ENCODE data around the gene RNASE2. TPM values are rescaled to one million over a fixed set of nuclear protein-coding genes. Genes with fewer than 3 reads are reported as not detected.

The RNASE2 gene
- total RNA-seq, 8 experiments from 2014 or later = 19.0 TPM; not detected in 7

DNA sequence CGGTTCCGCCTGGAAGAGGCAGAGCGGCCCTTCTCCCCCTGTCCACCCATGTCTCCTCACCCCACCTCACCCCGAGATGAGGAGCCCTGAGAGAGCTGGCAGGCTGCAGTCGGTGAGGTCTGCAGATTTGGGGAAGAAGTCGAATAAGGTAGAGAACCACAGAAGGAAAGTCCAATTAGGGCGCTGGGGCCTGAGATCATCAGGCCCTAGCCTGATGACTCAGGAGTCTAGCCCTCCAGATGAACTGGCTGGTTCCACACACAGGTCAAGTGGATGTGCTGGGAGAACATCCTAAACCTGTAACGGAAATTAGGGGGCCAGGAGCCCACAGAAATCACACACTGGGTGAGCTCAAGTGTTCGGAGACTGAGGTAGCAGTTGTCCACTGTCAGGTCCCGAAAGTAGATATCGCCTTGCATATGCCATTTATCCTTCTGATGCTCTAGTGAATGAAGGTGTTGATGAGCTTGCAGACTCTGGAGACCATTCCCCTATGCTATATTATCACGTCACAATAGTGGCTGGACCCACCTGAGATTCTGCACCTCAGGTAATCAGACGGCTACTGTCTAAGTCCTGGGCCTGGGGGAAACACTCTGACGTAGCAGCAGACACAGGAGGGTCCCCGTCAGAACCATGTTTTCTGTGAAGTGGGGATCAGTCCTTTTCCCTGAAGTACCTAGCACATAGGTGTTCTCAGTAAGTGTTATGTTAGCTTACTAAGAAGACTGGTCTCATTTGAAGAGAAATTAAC, 33.6 kb downstream of the RNASE2 start:
- WGBS, 10 experiments = 10 to 100% (median 91%) methylated on average over 1 to 13 of the region's 15 CpGs; no CpG with 5 or more reads in 2 of the 10 experiments
- ATAC-seq (replicated peaks in 6 of 8) = no peak
- H3K4me1 ChIP-seq (replicated peaks in 1 of 2) = peaks cover 14 to 18% of the 10 kb centered on the region in 2 donors
- in situ Hi-C loops (cut with MboI; ENCODE audit: low pct_unique_long_range_greater_than_20kb in 2 of 9, low sequenced_read_pairs in 9 of 9, unreplicated experiment in 9 of 9) = no loop called here
- peak overlapping the region in 4 of 5 donors; percentile 53 to 93 (median 72) for H3K4me3 ChIP-seq
- H3K27ac ChIP-seq = peak overlapping the region in 1 of 2 donors; percentile 64

DNA sequence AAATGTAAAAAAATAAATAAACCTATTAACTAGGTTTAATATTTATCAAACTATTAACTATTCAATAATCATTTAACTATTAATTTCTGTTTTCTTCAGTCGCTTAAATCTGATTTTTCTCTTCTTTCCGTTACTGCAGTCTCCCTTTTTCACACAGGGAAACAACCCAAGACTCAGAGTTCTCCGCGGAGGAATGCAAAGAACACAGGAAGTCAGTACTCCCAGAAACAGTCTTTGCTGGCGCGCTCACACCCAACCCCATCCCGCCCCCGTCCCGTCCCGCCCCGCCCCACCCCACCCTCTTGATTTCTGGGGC, 34.1 kb downstream of the RNASE2 start:
- Histone ChIP-seq H3K27ac (peak overlapping the region; percentile 49 to 64), H3K4me1 (replicated peaks in 1 of 2) (peaks cover 14 to 18% of the 10 kb centered on the region in 2 donors), H3K4me3 (peak overlapping the region; percentile 53 to 93 (median 60))
- in situ Hi-C loops (cut with MboI; ENCODE audit: low pct_unique_long_range_greater_than_20kb in 2 of 9, low sequenced_read_pairs in 9 of 9, unreplicated experiment in 9 of 9) = no loop called here
- ATAC-seq (replicated peaks in 6 of 8) = no peak
- WGBS, 10 experiments = 0 to 11% (median 3%) methylated on average over 2 to 5 of the region's 11 CpGs; no CpG with 5 or more reads in 3 of the 10 experiments

DNA sequence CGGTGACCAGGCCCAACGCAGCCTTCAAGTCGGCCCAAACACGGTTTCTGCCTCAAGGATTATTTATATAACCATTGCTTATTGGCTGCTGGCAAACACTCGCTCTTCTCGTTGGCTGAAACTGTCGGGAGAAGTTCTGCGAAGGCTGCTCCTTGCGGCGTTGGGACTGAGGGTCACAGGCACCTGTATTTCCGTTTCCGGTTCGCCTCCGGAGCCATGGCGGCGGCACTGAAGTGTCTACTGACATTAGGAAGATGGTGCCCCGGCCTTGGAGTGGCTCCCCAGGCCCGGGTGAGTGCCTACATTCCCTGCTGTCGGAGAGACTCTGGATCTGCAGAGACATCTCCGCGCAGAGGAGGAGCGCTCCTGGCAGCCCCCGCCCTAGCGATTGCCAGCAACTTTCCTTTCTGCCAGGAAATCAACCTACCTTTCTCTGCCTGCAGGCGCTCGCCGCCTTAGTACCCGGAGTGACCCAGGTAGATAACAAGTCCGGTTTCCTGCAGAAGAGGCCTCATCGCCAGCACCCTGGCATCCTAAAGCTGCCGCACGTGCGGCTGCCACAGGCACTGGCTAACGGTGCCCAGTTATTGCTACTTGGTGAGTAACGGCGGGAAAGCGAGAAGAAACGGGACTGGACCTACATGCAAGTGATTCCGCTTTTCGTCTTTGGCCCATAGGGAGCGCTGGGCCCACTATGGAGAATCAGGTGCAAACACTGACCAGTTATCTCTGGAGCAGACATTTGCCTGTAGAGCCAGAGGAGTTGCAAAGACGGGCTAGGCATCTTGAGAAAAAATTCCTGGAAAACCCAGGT, 34.7 kb downstream of the RNASE2 start, which contains the start of gene METTL17:
Gene METTL17, plus strand, starts transcription at position 194 of the 814 bp plus-strand sequence. Its CDS starts 23 bp downstream, at position 217.
- peak within 1 kb of the TSS; percentile 53 to 93 (median 60) for H3K4me3 ChIP-seq
- H3K4me1 ChIP-seq (replicated peaks in 1 of 2) = peaks cover 14 to 18% of the 10 kb centered on the region in 2 donors
- in situ Hi-C loops (cut with MboI; ENCODE audit: low pct_unique_long_range_greater_than_20kb in 2 of 9, low sequenced_read_pairs in 9 of 9, unreplicated experiment in 9 of 9) = no loop called here
- WGBS, 10 experiments = 0 to 3% (median 0%) methylated on average over 8 to 18 of the region's 42 CpGs; no CpG with 5 or more reads in 3 of the 10 experiments
- ATAC-seq (replicated peaks in 6 of 8) = peak; percentile 93 to 99 (median 97)
- H3K27ac ChIP-seq = peak within 1 kb of the TSS; percentile 58 to 81

GRCh38 chr14:20996521-20996920, 41.2 kb downstream of the RNASE2 start:
- WGBS, 10 experiments = 76 to 100% (median 96%) methylated on average over 2 to 10 of the region's 14 CpGs; no CpG with 5 or more reads in 4 of the 10 experiments
- no peak overlapping the region for H3K4me3 ChIP-seq
- no peak overlapping the region for H3K27ac ChIP-seq
- peaks cover 4 to 5% of the 10 kb centered on the region in 2 donors for H3K4me1 ChIP-seq (replicated peaks in 1 of 2)
- in situ Hi-C loops (cut with MboI; ENCODE audit: low pct_unique_long_range_greater_than_20kb in 2 of 9, low sequenced_read_pairs in 9 of 9, unreplicated experiment in 9 of 9) = no loop called here
- no peak for ATAC-seq (replicated peaks in 6 of 8)

DNA sequence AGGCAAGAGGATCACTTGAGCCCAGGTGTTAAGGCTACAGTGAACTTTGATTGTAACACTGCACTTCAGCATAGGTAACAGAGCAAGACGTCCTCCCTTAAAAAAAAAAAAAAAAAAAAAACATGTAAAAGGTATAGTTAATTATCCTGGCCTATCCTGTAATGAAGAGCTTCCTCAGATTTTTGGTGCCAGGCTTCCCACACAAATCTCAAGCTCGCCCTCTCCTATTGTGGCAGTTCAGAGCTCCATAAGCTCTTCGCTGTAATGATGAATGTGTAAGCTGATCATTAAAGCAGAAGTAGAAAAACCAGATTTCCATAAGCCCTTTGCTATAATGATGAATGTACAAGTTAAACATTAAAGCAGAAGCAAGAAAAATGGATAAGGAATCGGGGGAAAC, 41.8 kb downstream of the RNASE2 start:
- 50 to 100% (median 82%) methylated on average over 1 to 4 of the region's 4 CpGs for WGBS, 10 experiments
- no peak overlapping the region for H3K27ac ChIP-seq
- no peak overlapping the region for H3K4me3 ChIP-seq
- ATAC-seq (replicated peaks in 6 of 8) = no peak
- no peaks in the 10 kb centered on the region for H3K4me1 ChIP-seq (replicated peaks in 1 of 2)
- in situ Hi-C loops (cut with MboI; ENCODE audit: low pct_unique_long_range_greater_than_20kb in 2 of 9, low sequenced_read_pairs in 9 of 9, unreplicated experiment in 9 of 9) = no loop called here

- Histone ChIP-seq H3K4me3 (no peak overlapping the region), H3K27ac (no peak overlapping the region), H3K4me1 (replicated peaks in 1 of 2) (no peaks in the 10 kb centered on the region)
- in situ Hi-C loops (cut with MboI; ENCODE audit: low pct_unique_long_range_greater_than_20kb in 2 of 9, low sequenced_read_pairs in 9 of 9, unreplicated experiment in 9 of 9) = no loop called here
- ATAC-seq (replicated peaks in 6 of 8) = no peak
- 0 to 90% (median 79%) methylated on average over 1 to 6 of the region's 6 CpGs for WGBS, 10 experiments
These were observed 42.3 kb downstream of the RNASE2 start for GRCh38 chr14:20997564-20997963.

- ATAC-seq (replicated peaks in 6 of 8) = no peak
- in situ Hi-C loops (cut with MboI; ENCODE audit: low pct_unique_long_range_greater_than_20kb in 2 of 9, low sequenced_read_pairs in 9 of 9, unreplicated experiment in 9 of 9) = no loop called here
- Histone ChIP-seq H3K27ac (no peak overlapping the region), H3K4me3 (no peak overlapping the region), H3K4me1 (replicated peaks in 1 of 2) (no peaks in the 10 kb centered on the region)
- WGBS, 10 experiments = 28 to 95% (median 78%) methylated on average over 1 to 3 of the region's 3 CpGs; no CpG with 5 or more reads in 2 of the 10 experiments
These were observed 42.9 kb downstream of the RNASE2 start for GRCh38 chr14:20998139-20998538.

DNA sequence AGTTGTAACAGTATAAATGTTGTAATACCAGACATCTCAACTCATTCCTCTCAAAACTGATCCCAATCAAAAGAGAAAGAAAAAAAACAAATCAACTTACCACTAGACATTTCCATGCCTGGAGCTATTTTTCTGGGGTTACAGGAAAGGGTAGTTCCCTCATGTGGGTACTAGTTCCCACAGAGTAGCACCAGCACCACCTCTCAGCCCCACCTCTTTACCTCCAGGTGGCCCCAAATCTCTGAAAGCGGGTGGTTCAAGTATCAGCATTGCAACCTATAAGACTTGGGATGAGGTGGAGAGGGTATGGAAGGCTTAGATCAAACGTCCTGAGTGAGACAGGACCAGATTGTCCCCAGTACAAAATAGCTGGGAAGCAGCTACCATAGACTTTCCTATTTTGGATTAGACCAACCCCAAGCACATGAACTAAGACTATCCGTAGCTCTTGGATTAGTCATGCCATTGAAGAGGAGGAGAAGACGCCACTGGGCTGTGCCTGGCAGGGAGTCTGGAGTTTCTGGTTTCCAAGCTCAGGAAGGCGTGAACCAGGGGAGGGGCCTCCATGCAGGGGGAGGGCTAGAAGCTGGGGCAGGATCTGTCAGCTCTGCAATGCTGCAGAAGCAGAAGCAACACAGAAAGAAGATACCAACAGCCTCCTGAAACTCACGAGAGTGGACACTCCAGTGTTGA, 43.5 kb downstream of the RNASE2 start, which contains the start of gene SLC39A2:
Gene SLC39A2, plus strand, starts transcription at position 620 of the 693 bp plus-strand sequence. CDS start 154 bp downstream, outside the sequence.
- H3K4me3 ChIP-seq = no peak within 1 kb of the TSS
- no peak within 1 kb of the TSS for H3K27ac ChIP-seq
- ATAC-seq (replicated peaks in 6 of 8) = peak in 3 of 8 experiments; percentile 88 to 99 (median 99)
- 0 to 100% (median 49%) methylated on average over 1 to 3 of the region's 6 CpGs; no CpG with 5 or more reads in 3 of the 10 experiments for WGBS, 10 experiments
- in situ Hi-C loops (cut with MboI; ENCODE audit: low pct_unique_long_range_greater_than_20kb in 2 of 9, low sequenced_read_pairs in 9 of 9, unreplicated experiment in 9 of 9) = no loop called here
- H3K4me1 ChIP-seq (replicated peaks in 1 of 2) = no peaks in the 10 kb centered on the region

GRCh38 chr14:20999591-20999990, 44.3 kb downstream of the RNASE2 start:
- in situ Hi-C loops (cut with MboI; ENCODE audit: low pct_unique_long_range_greater_than_20kb in 2 of 9, low sequenced_read_pairs in 9 of 9, unreplicated experiment in 9 of 9) = no loop called here

DNA sequence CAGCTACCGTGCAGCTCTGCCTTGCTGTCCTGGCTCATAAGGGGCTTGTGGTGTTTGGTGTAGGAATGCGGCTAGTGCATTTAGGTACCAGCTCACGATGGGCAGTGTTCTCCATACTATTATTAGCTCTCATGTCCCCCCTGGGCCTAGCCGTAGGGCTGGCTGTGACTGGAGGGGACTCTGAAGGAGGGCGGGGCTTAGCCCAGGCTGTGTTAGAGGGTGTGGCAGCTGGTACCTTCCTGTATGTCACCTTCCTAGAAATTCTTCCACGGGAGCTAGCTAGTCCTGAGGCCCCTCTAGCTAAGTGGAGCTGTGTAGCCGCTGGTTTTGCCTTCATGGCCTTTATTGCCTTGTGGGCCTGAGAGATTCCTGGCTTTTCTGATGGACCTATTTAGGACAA, 45.9 kb downstream of the RNASE2 start:
- no peak overlapping the region for H3K27ac ChIP-seq
- 50 to 100% (median 74%) methylated on average over 2 to 3 of the region's 7 CpGs; no CpG with 5 or more reads in 6 of the 10 experiments for WGBS, 10 experiments
- no peaks in the 10 kb centered on the region for H3K4me1 ChIP-seq (replicated peaks in 1 of 2)
- in situ Hi-C loops (cut with MboI; ENCODE audit: low pct_unique_long_range_greater_than_20kb in 2 of 9, low sequenced_read_pairs in 9 of 9, unreplicated experiment in 9 of 9) = loop anchor here in 1 of 9 experiments (25.0 kb wide), 1 partner anchor 111 kb away; the partner anchor contains the start of gene TMEM253
- H3K4me3 ChIP-seq = no peak overlapping the region
- no peak for ATAC-seq (replicated peaks in 6 of 8)

More at GRCh38 chr14:20999591-20999990, 44.3 kb downstream of the RNASE2 start:
- Histone ChIP-seq H3K27ac (no peak overlapping the region), H3K4me1 (replicated peaks in 1 of 2) (no peaks in the 10 kb centered on the region), H3K4me3 (no peak overlapping the region)
- WGBS, 10 experiments = 50 to 100% (median 83%) methylated on average over 1 to 4 of the region's 4 CpGs; no CpG with 5 or more reads in 1 of the 10 experiments
- ATAC-seq (replicated peaks in 6 of 8) = no peak

DNA sequence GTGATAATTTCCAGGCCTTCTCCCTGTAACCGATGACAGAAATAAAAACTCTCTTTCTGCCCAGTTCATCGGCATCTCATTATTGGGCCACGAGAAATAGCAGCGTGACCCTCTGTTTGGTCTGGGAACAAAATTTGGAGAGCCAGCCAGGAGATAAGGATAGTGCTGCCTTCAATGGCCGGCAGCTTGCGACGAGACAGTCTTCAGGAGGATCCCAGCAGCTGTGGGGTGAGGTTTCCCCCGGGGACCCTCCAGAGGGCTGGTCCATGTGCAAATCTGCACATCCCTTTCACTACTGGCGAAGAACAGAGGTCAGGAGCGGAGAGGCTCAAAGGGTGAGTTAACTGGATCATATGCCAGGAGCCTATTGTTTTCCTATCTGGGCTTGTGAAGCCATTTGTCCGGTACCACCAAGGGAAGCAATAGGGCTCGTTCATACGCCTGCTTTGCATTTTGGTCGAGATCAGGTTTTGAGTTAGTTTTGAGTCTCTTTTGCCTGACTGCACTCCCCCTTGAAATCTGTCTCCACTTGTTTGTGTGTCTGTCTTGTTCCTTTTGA, 48.6 kb downstream of the RNASE2 start:
- H3K4me1 ChIP-seq (replicated peaks in 1 of 2) = no peaks in the 10 kb centered on the region
- ATAC-seq (replicated peaks in 6 of 8) = no peak
- no peak overlapping the region for H3K27ac ChIP-seq
- WGBS, 10 experiments = 64 to 96% (median 78%) methylated on average over 2 to 8 of the region's 14 CpGs; no CpG with 5 or more reads in 2 of the 10 experiments
- in situ Hi-C loops (cut with MboI; ENCODE audit: low pct_unique_long_range_greater_than_20kb in 2 of 9, low sequenced_read_pairs in 9 of 9, unreplicated experiment in 9 of 9) = loop anchor here in 1 of 9 experiments (25.0 kb wide), 1 partner anchor 108 kb away; the partner anchor contains the start of gene TMEM253
- no peak overlapping the region for H3K4me3 ChIP-seq
